Vagina (tissue), 2 donors: ENCODE data around the gene GALNTL6. TPM values are rescaled to one million over a fixed set of nuclear protein-coding genes. Genes with fewer than 3 reads are reported as not detected.
"Not testable (repeated sequence)": the region's sequence is repeated elsewhere in the genome, so short reads cannot be mapped to it uniquely, and the experiment has no call there.

ENCODE experiments used
- DNase-seq, 2 donors: peaks; one replicate each; pipeline ENCODE4 v3.0.0-alpha.2; 2017; ENCODE audit errors: extremely low spot score in 2 of 2
- H3K27ac ChIP-seq: fragments of 200-600 bp; sonication (generic); one replicate; pipeline ENCODE4 v1.5.1; 2019
- H3K27me3 ChIP-seq: fragments of 200-600 bp; sonication (generic); one replicate; pipeline ENCODE4 v1.5.1; 2019
- H3K36me3 ChIP-seq, 2 donors: fragments of 200-600 bp; sonication (generic); one replicate each; pipeline ENCODE4 v1.5.1; 2017 to 2019
- H3K4me1 ChIP-seq: fragments of 200-600 bp; sonication (generic); one replicate; pipeline ENCODE4 v1.5.1; 2019
- H3K4me3 ChIP-seq, 2 donors: fragments of 200-600 bp; sonication (generic); 1 replicate in 1 of 2; 2 replicates in 1 of 2; pipeline ENCODE4 v1.5.1; 2016 to 2019
- H3K9me3 ChIP-seq: fragments of 200-600 bp; sonication (generic); one replicate; pipeline ENCODE4 v1.5.1; 2019
- POLR2A ChIP-seq, 2 donors: fragments of 450-650 bp; IDR thresholded peaks; one replicate each; pipeline ENCODE4 v1.6.1; 2017; ENCODE audit warnings: antibody characterized with exemption in 2 of 2, mild to moderate bottlenecking in 2 of 2, moderate library complexity in 2 of 2
- POLR2AphosphoS5 ChIP-seq, 2 donors: sonication (generic); formaldehyde crosslinking; IDR thresholded peaks; one replicate each; pipeline ENCODE4 v1.9.0; 2017; ENCODE audit warnings: antibody characterized with exemption in 2 of 2, mild to moderate bottlenecking in 2 of 2, low read depth in 1 of 2; ENCODE audit not compliant: insufficient read depth in 1 of 2
- intact Hi-C: fragments of 100-400 bp; cut with DNase I; formaldehyde crosslinking; loops from one replicate; pipeline ENCODE4 v1.15.1; 2023
- total RNA-seq: library from RNA; depleted of rRNA; stranded (reverse); fragments of >200 nt; gene quantifications from one replicate; pipeline ENCODE4 v1.2.3, GENCODE V29; 2016
- TF ChIP-seq, protein P1 (sequence below), 3 experiments: fragments of 450-650 bp in 2 of 3; fragments of 200-600 bp in 1 of 3; sonication (generic) in 1 of 3; IDR thresholded peaks; one replicate each; pipeline ENCODE4 v1.5.1; 2017 to 2019; ENCODE audit warnings: antibody characterized with exemption in 3 of 3, mild to moderate bottlenecking in 2 of 3, moderate library complexity in 2 of 3

Gene GALNTL6
- total RNA-seq, 1 donor from 2014 or later = 0.74 TPM

DNA sequence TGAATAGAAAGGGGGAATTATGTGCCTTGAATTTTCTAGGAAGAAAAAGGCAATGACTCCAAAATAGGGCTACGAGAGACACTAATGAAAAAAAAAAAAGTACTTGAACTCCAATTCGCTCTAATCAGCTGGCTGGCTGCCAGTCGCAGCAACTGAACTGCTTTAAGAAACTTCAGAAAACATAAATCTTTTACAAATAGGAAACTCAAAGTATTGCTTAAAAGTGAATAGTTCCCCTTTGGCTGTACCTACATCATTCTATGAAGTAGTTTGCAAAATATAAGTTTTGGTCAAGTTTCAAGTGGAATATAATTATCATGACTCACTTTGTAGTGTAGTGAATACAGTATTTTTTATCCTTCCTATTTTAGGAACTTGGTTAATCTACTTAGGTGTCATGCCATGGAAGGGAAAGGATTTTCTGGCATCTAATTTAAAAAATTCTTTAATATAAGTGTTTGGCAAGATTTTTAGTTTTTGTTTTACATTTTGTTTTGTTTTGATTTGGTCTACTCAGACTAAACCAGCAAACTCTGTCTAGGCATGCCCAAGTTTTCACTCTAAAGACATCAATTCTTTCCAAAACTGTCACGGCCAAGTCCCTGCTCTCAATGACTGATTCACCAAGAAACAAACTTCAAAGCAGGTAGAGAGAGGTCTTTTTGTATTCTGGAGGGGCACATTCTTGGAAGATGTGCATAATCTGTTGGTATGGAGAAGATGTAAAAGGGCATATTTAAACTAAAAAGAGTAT lies 973.0 kb downstream of the GALNTL6 start:
- intact Hi-C loops = no loop called here

DNA sequence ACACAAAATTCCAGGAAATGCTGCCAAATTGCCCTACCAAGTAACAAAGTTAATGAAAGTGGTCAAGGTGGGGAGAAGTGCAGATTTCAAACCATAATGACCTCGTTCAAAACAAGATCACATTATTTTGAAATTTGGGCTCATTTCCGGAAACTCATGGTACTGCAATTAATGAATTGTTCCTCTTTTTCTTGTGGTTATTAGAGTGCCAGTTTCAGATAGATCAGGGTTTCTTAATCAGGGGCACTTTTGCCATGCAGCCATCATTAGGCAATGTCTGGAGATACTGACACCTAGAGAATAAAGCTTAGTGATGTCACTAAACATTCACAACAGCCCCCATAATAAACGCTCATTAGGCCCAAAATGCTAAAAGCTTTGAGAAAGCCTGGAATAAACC lies 973.9 kb downstream of the GALNTL6 start:
- H3K36me3 ChIP-seq = no peaks in the 10 kb centered on the region
- TF ChIP-seq, protein P1, sequence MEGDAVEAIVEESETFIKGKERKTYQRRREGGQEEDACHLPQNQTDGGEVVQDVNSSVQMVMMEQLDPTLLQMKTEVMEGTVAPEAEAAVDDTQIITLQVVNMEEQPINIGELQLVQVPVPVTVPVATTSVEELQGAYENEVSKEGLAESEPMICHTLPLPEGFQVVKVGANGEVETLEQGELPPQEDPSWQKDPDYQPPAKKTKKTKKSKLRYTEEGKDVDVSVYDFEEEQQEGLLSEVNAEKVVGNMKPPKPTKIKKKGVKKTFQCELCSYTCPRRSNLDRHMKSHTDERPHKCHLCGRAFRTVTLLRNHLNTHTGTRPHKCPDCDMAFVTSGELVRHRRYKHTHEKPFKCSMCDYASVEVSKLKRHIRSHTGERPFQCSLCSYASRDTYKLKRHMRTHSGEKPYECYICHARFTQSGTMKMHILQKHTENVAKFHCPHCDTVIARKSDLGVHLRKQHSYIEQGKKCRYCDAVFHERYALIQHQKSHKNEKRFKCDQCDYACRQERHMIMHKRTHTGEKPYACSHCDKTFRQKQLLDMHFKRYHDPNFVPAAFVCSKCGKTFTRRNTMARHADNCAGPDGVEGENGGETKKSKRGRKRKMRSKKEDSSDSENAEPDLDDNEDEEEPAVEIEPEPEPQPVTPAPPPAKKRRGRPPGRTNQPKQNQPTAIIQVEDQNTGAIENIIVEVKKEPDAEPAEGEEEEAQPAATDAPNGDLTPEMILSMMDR (IDR thresholded peaks at IDR 0.05) = no peak
- TF ChIP-seq POLR2AphosphoS5 (IDR thresholded peaks at IDR 0.05; ENCODE audit: insufficient read depth in 1 of 2, low read depth in 1 of 2) (no peak), POLR2A (IDR thresholded peaks at IDR 0.05) (no peak)
- DNase-seq = no peak
- no peak overlapping the region for H3K4me3 ChIP-seq
- no peaks in the 10 kb centered on the region for H3K27me3 ChIP-seq
- no peak overlapping the region for H3K27ac ChIP-seq
- no peaks in the 10 kb centered on the region for H3K4me1 ChIP-seq
- intact Hi-C loops = no loop called here
- H3K9me3 ChIP-seq = no peaks in the 10 kb centered on the region

More for the DNA sequence above, 973.0 kb downstream of the GALNTL6 start:
- H3K4me3 ChIP-seq = no peak overlapping the region
- no peak for DNase-seq
- no peaks in the 10 kb centered on the region for H3K36me3 ChIP-seq
- H3K9me3 ChIP-seq = no peaks in the 10 kb centered on the region
- no peaks in the 10 kb centered on the region for H3K27me3 ChIP-seq
- no peak overlapping the region for H3K27ac ChIP-seq
- H3K4me1 ChIP-seq = no peaks in the 10 kb centered on the region
- TF ChIP-seq POLR2A (IDR thresholded peaks at IDR 0.05) (no peak), POLR2AphosphoS5 (IDR thresholded peaks at IDR 0.05; ENCODE audit: insufficient read depth in 1 of 2, low read depth in 1 of 2) (no peak)
- TF ChIP-seq, protein P1 (IDR thresholded peaks at IDR 0.05) = no peak

DNA sequence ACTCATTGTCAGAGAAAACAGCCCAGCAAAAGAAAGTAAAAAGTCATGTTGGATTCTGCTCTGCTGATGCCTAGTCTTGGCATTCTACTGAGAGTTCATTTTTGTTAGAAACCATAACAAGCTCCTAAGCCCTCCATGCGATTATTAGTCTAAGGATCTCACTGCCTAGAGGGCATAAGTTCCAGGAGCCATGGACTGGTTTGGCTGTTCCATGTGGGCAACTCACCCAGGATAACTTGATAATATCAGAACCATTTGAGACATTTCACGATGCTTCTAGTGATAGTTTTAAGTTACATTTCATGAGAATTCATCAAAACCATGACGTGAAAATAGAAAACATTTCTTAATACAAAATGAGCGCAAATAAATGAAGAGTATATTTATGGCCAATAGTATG lies 978.6 kb downstream of the GALNTL6 start:
- Histone ChIP-seq H3K27me3 (no peaks in the 10 kb centered on the region), H3K27ac (no peak overlapping the region), H3K9me3 (no peaks in the 10 kb centered on the region), H3K4me3 (no peak overlapping the region), H3K4me1 (no peaks in the 10 kb centered on the region), H3K36me3 (no peaks in the 10 kb centered on the region)
- TF ChIP-seq, protein P1 (IDR thresholded peaks at IDR 0.05) = no peak
- TF ChIP-seq POLR2AphosphoS5 (IDR thresholded peaks at IDR 0.05; ENCODE audit: insufficient read depth in 1 of 2, low read depth in 1 of 2) (no peak), POLR2A (IDR thresholded peaks at IDR 0.05) (no peak)
- no peak for DNase-seq
- intact Hi-C loops = no loop called here

DNA sequence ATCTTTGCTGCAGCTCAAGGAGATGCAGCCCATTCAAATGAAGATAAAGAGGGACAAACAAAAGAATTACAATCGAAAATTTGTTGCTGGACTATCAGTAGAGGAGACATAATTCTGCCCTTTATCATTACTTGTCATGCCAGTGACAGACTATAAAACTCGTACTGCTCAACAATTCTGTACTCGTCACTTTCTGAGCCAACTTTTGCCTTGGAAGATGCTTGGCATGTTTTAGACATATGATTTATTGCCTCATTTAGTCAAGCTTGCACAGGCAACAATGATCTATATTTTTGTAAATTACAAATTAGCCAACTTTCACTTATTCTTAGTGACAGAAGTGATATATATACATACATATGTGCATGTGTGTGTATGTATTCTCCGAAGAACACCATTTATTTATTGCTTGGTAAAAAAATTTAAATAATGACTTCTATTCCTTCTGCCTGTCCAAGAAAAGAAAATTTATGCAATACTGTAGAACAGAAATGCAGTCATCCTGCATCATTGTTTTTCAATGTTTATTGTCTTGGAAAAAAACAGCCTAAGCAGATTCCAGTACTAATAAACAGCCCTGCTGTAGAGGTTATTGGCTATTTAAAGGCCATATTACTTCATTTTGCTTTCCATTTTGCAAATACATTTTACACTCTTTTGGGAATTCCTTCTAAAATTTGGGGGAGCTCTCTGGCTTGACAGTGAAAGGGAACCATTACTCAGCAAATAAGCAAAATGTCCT lies 980.5 kb downstream of the GALNTL6 start:
- no peak for DNase-seq
- intact Hi-C loops = no loop called here
- Histone ChIP-seq H3K27me3 (no peaks in the 10 kb centered on the region), H3K27ac (no peak overlapping the region), H3K9me3 (no peaks in the 10 kb centered on the region), H3K36me3 (no peaks in the 10 kb centered on the region), H3K4me3 (no peak overlapping the region), H3K4me1 (no peaks in the 10 kb centered on the region)
- TF ChIP-seq, protein P1 (IDR thresholded peaks at IDR 0.05) = no peak
- TF ChIP-seq POLR2AphosphoS5 (IDR thresholded peaks at IDR 0.05; ENCODE audit: insufficient read depth in 1 of 2, low read depth in 1 of 2) (no peak), POLR2A (IDR thresholded peaks at IDR 0.05) (no peak)

DNA sequence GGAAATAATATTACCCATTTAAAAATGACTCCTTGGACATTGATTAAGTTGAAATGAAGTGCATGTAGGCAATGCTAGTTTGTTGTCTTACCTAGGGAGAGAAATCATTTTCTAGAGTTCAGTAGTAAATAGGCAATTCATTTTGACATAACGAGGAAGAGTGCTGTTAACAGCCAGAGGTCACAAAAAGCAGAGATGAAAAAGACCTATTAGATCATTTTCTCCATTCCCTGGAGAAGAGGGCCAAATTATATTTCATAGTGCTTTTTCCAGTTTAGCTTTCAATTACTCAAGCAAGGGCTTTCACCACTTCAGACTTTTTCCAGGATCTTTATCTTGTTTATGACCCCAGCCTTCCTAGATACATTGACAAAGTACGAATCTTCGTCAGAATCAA lies 981.1 kb downstream of the GALNTL6 start:
- H3K4me3 ChIP-seq = no peak overlapping the region
- DNase-seq = no peak
- no peaks in the 10 kb centered on the region for H3K9me3 ChIP-seq
- H3K36me3 ChIP-seq = no peaks in the 10 kb centered on the region
- no peak overlapping the region for H3K27ac ChIP-seq
- H3K4me1 ChIP-seq = no peaks in the 10 kb centered on the region
- no peak for TF ChIP-seq POLR2AphosphoS5 (IDR thresholded peaks at IDR 0.05; ENCODE audit: insufficient read depth in 1 of 2, low read depth in 1 of 2)
- intact Hi-C loops = no loop called here
- H3K27me3 ChIP-seq = no peaks in the 10 kb centered on the region

DNA sequence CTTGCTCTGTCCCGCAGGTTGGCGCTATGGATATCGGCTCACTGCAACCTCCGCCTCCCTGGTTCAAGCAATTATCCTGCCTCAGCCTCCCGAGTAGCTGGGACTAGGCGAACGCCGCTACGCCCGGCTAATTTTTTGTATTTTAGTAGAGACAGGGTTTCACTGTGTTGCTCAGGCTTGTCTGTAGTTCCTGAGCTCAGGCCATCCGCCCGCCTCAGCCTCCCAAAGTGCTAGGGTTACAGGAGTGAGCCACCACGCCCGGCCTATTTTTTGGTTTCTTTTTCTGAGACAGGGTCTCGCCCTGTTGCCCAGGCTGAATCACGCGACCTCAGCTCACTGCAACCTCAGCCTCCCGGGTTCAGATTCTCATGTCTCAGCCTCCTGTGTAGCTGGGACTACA lies 984.1 kb downstream of the GALNTL6 start:
- H3K4me3 ChIP-seq, H3K9me3 ChIP-seq, H3K27ac ChIP-seq, DNase-seq, H3K4me1 ChIP-seq, H3K36me3 ChIP-seq, H3K27me3 ChIP-seq, intact Hi-C loops: not testable (repeated sequence)
